ENCODE data around the gene FILIP1L.

FILIP1L gene

GRCh38 chr3:99896482-99896881 is 217.8 kb downstream of the FILIP1L start:
- Histone ChIP-seq H3K9me3 (ENCODE audit: control insufficient read depth, insufficient read depth, low read depth, low read length) (no peaks in the 10 kb centered on the region), H3K4me3 (ENCODE audit: low read depth, low read length) (0 out of 2 replicates have a peak overlapping the region, but pooled peaks have one; percentile 0), H3K36me3 (ENCODE audit: control insufficient read depth, insufficient read depth, low read length) (no peaks in the 10 kb centered on the region), H3K4me1 (ENCODE audit: control insufficient read depth, insufficient read depth, low read length) (peaks cover 28% of the 10 kb centered on the region), H3K27ac (ENCODE audit: low read depth, low read length) (peak overlapping the region; percentile 79), H3K27me3 (ENCODE audit: control insufficient read depth, insufficient read depth, low read length) (no peaks in the 10 kb centered on the region), H3K9ac (ENCODE audit: low read length) (peak overlapping the region; percentile 52)

GRCh38 chr3:99895703-99896441 is 218.4 kb downstream of the FILIP1L start:
- H3K27ac ChIP-seq (ENCODE audit: low read depth, low read length) = peak overlapping the region; percentile 79
- H3K36me3 ChIP-seq (ENCODE audit: control insufficient read depth, insufficient read depth, low read length) = no peaks in the 10 kb centered on the region
- H3K27me3 ChIP-seq (ENCODE audit: control insufficient read depth, insufficient read depth, low read length) = no peaks in the 10 kb centered on the region
- no peaks in the 10 kb centered on the region for H3K9me3 ChIP-seq (ENCODE audit: control insufficient read depth, insufficient read depth, low read depth, low read length)
- peaks cover 31% of the 10 kb centered on the region for H3K4me1 ChIP-seq (ENCODE audit: control insufficient read depth, insufficient read depth, low read length)
- 0 out of 2 replicates have a peak overlapping the region, but pooled peaks have one; percentile 0 for H3K4me3 ChIP-seq (ENCODE audit: low read depth, low read length)
- peak overlapping the region; percentile 52 for H3K9ac ChIP-seq (ENCODE audit: low read length)

GRCh38 chr3:99895131-99895696 is 219.1 kb downstream of the FILIP1L start:
- Histone ChIP-seq H3K9ac (ENCODE audit: low read length) (no peak overlapping the region), H3K4me3 (ENCODE audit: low read depth, low read length) (no peak overlapping the region), H3K27me3 (ENCODE audit: control insufficient read depth, insufficient read depth, low read length) (no peaks in the 10 kb centered on the region), H3K36me3 (ENCODE audit: control insufficient read depth, insufficient read depth, low read length) (no peaks in the 10 kb centered on the region), H3K27ac (ENCODE audit: low read depth, low read length) (peak overlapping the region; percentile 79; the same call in 1 of the 2 replicates), H3K9me3 (ENCODE audit: control insufficient read depth, insufficient read depth, low read depth, low read length) (no peaks in the 10 kb centered on the region), H3K4me1 (ENCODE audit: control insufficient read depth, insufficient read depth, low read length) (peaks cover 33% of the 10 kb centered on the region)

- H3K27me3 ChIP-seq (ENCODE audit: control insufficient read depth, insufficient read depth, low read length) = no peaks in the 10 kb centered on the region
- no peaks in the 10 kb centered on the region for H3K9me3 ChIP-seq (ENCODE audit: control insufficient read depth, insufficient read depth, low read depth, low read length)
- H3K27ac ChIP-seq (ENCODE audit: low read depth, low read length) = no peak overlapping the region
- no peak overlapping the region for H3K9ac ChIP-seq (ENCODE audit: low read length)
- peaks cover 35% of the 10 kb centered on the region for H3K4me1 ChIP-seq (ENCODE audit: control insufficient read depth, insufficient read depth, low read length)
- no peak overlapping the region for H3K4me3 ChIP-seq (ENCODE audit: low read depth, low read length)
- no peaks in the 10 kb centered on the region for H3K36me3 ChIP-seq (ENCODE audit: control insufficient read depth, insufficient read depth, low read length)
Observed at GRCh38 chr3:99892332-99892731, 222.0 kb downstream of the FILIP1L start.

- Histone ChIP-seq H3K9me3 (ENCODE audit: control insufficient read depth, insufficient read depth, low read depth, low read length) (no peaks in the 10 kb centered on the region), H3K27me3 (ENCODE audit: control insufficient read depth, insufficient read depth, low read length) (no peaks in the 10 kb centered on the region), H3K4me3 (ENCODE audit: low read depth, low read length) (no peak overlapping the region), H3K4me1 (ENCODE audit: control insufficient read depth, insufficient read depth, low read length) (peaks cover 34% of the 10 kb centered on the region), H3K36me3 (ENCODE audit: control insufficient read depth, insufficient read depth, low read length) (no peaks in the 10 kb centered on the region), H3K9ac (ENCODE audit: low read length) (no peak overlapping the region), H3K27ac (ENCODE audit: low read depth, low read length) (no peak overlapping the region)
Observed at GRCh38 chr3:99891610-99892285, 222.6 kb downstream of the FILIP1L start.

- H3K9ac ChIP-seq (ENCODE audit: low read length) = no peak overlapping the region
- peaks cover 25% of the 10 kb centered on the region for H3K4me1 ChIP-seq (ENCODE audit: control insufficient read depth, insufficient read depth, low read length)
- no peak overlapping the region for H3K27ac ChIP-seq (ENCODE audit: low read depth, low read length)
- H3K4me3 ChIP-seq (ENCODE audit: low read depth, low read length) = no peak overlapping the region
- no peaks in the 10 kb centered on the region for H3K27me3 ChIP-seq (ENCODE audit: control insufficient read depth, insufficient read depth, low read length)
- no peaks in the 10 kb centered on the region for H3K36me3 ChIP-seq (ENCODE audit: control insufficient read depth, insufficient read depth, low read length)
- H3K9me3 ChIP-seq (ENCODE audit: control insufficient read depth, insufficient read depth, low read depth, low read length) = no peaks in the 10 kb centered on the region
Observed at GRCh38 chr3:99885851-99886250, 228.4 kb downstream of the FILIP1L start.

- Histone ChIP-seq H3K9ac (ENCODE audit: low read length) (no peak overlapping the region), H3K9me3 (ENCODE audit: control insufficient read depth, insufficient read depth, low read depth, low read length) (no peaks in the 10 kb centered on the region), H3K27ac (ENCODE audit: low read depth, low read length) (no peak overlapping the region), H3K4me1 (ENCODE audit: control insufficient read depth, insufficient read depth, low read length) (peaks cover 18% of the 10 kb centered on the region), H3K27me3 (ENCODE audit: control insufficient read depth, insufficient read depth, low read length) (no peaks in the 10 kb centered on the region), H3K4me3 (ENCODE audit: low read depth, low read length) (no peak overlapping the region), H3K36me3 (ENCODE audit: control insufficient read depth, insufficient read depth, low read length) (no peaks in the 10 kb centered on the region)
Observed at GRCh38 chr3:99885085-99885484, 229.2 kb downstream of the FILIP1L start.

- Histone ChIP-seq H3K27ac (ENCODE audit: low read depth, low read length) (no peak overlapping the region), H3K4me3 (ENCODE audit: low read depth, low read length) (no peak overlapping the region), H3K36me3 (ENCODE audit: control insufficient read depth, insufficient read depth, low read length) (no peaks in the 10 kb centered on the region), H3K27me3 (ENCODE audit: control insufficient read depth, insufficient read depth, low read length) (peaks cover 6% of the 10 kb centered on the region; the same call in 1 of the 2 replicates), H3K9me3 (ENCODE audit: control insufficient read depth, insufficient read depth, low read depth, low read length) (no peaks in the 10 kb centered on the region), H3K9ac (ENCODE audit: low read length) (no peak overlapping the region), H3K4me1 (ENCODE audit: control insufficient read depth, insufficient read depth, low read length) (peaks cover 17% of the 10 kb centered on the region)
Observed at GRCh38 chr3:99884484-99884883, 229.8 kb downstream of the FILIP1L start.

GRCh38 chr3:99883693-99884092 is 230.6 kb downstream of the FILIP1L start:
- H3K9ac ChIP-seq (ENCODE audit: low read length) = no peak overlapping the region
- H3K9me3 ChIP-seq (ENCODE audit: control insufficient read depth, insufficient read depth, low read depth, low read length) = no peaks in the 10 kb centered on the region
- peaks cover 14% of the 10 kb centered on the region; the same call in 1 of the 2 replicates for H3K27me3 ChIP-seq (ENCODE audit: control insufficient read depth, insufficient read depth, low read length)
- no peak overlapping the region for H3K4me3 ChIP-seq (ENCODE audit: low read depth, low read length)
- H3K4me1 ChIP-seq (ENCODE audit: control insufficient read depth, insufficient read depth, low read length) = peaks cover 17% of the 10 kb centered on the region
- H3K27ac ChIP-seq (ENCODE audit: low read depth, low read length) = no peak overlapping the region
- H3K36me3 ChIP-seq (ENCODE audit: control insufficient read depth, insufficient read depth, low read length) = no peaks in the 10 kb centered on the region

GRCh38 chr3:99883138-99883461 is 231.2 kb downstream of the FILIP1L start:
- no peak overlapping the region for H3K9ac ChIP-seq (ENCODE audit: low read length)
- no peak overlapping the region for H3K27ac ChIP-seq (ENCODE audit: low read depth, low read length)
- H3K4me1 ChIP-seq (ENCODE audit: control insufficient read depth, insufficient read depth, low read length) = peaks cover 19% of the 10 kb centered on the region
- no peaks in the 10 kb centered on the region for H3K36me3 ChIP-seq (ENCODE audit: control insufficient read depth, insufficient read depth, low read length)
- no peaks in the 10 kb centered on the region for H3K9me3 ChIP-seq (ENCODE audit: control insufficient read depth, insufficient read depth, low read depth, low read length)
- no peak overlapping the region for H3K4me3 ChIP-seq (ENCODE audit: low read depth, low read length)
- peaks cover 20% of the 10 kb centered on the region for H3K27me3 ChIP-seq (ENCODE audit: control insufficient read depth, insufficient read depth, low read length)

All from HUES6 (cell line).